Measurements from ENCODE around the gene CADPS2. TPM values are rescaled to one million over a fixed set of nuclear protein-coding genes. Genes with fewer than 3 reads are reported as not detected.

The CADPS2 gene
- total and polyA plus RNA-seq, 2 of the 4 experiments (the other 2 are of a cell fraction) = 0.10 to 0.54 TPM

DNA sequence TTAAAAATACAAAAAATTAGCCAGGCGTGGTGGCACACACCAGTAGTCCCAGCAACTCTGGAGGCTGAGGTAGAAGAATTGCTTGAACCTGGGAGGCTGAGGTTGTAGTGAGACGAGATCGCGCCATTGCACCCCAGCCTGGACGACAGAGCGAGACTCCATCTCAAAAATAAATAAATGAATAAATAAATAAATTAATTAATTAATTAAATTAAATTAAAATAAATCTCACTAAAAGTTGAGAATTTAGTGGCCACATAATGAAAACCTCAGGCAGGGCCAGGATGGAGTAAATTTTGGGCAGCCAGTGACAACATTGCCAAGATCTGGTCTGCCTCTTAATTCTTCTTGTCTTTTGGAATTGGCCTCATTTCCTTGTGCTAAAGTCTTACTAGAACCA, 394.3 kb downstream of the CADPS2 start:
- Histone ChIP-seq H3K4me3 (ENCODE audit: insufficient read depth, low read depth, low read length) (no peak overlapping the region), H3K14ac (replicated peaks; ENCODE audit: low read depth, low read length) (no peak overlapping the region), H3K4ac (ENCODE audit: low read depth, low read length) (no peak overlapping the region), H3K23ac (ENCODE audit: low read depth, low read length) (no peak overlapping the region), H3K36me3 (ENCODE audit: control insufficient read depth, insufficient read depth, low read length) (no peaks in the 10 kb centered on the region), H4K91ac (ENCODE audit: insufficient read depth, low read depth, low read length) (no peak overlapping the region), H2AK9ac (replicated peaks; ENCODE audit: low read depth, low read length, poor library complexity) (no peak overlapping the region), H2BK120ac (ENCODE audit: low read depth, low read length) (no peak overlapping the region), H2AFZ (replicated peaks; ENCODE audit: low read length, poor library complexity) (no peak overlapping the region), H2BK5ac (ENCODE audit: low read depth, low read length, poor library complexity, severe bottlenecking) (no peak overlapping the region), H3K27me3 (ENCODE audit: control insufficient read depth, insufficient read depth, low read length) (no peaks in the 10 kb centered on the region), H3K4me1 (ENCODE audit: control insufficient read depth, insufficient read depth, low read length) (no peaks in the 10 kb centered on the region), H3K4me2 (ENCODE audit: low read depth, low read length) (no peak overlapping the region), H3K79me1 (ENCODE audit: low read depth in 1 of 2, low read length in 2 of 2) (no peaks in the 10 kb centered on the region), H4K5ac (ENCODE audit: low read depth, low read length) (no peak overlapping the region), H3K18ac (ENCODE audit: low read depth, low read length) (no peak overlapping the region), H3K27ac (ENCODE audit: insufficient read depth, low read length) (no peak overlapping the region), H2AK5ac (ENCODE audit: low read depth, low read length) (no peak overlapping the region), H2BK15ac (ENCODE audit: low read depth, low read length) (no peak overlapping the region), H3K56ac (ENCODE audit: extremely low read depth, insufficient read depth, low read length) (no peak overlapping the region), H3K9ac (ENCODE audit: low read depth, low read length) (no peak overlapping the region), H2BK20ac (ENCODE audit: low read depth, low read length) (no peak overlapping the region), H4K20me1 (ENCODE audit: insufficient read depth, low read length) (no peaks in the 10 kb centered on the region), H4K8ac (ENCODE audit: low read depth in 2 of 2, low read length in 2 of 2) (no peak overlapping the region), H3K9me3 (ENCODE audit: control insufficient read depth, insufficient read depth, low read length) (no peaks in the 10 kb centered on the region), H3K9me1 (ENCODE audit: insufficient read depth, low read length) (no peaks in the 10 kb centered on the region)
- BruUV-seq (replicated peaks) = no TSS peak
- POLR2A ChIA-PET (ENCODE audit: unreplicated experiment) = no interaction called here
- TF ChIP-seq CHD1 (IDR thresholded peaks at IDR 0.05; ENCODE audit: low read depth, low read length) = no peak
- TF ChIP-seq BHLHE40 (IDR thresholded peaks at IDR 0.05; ENCODE audit: low read depth, low read length) = no peak
- TF ChIP-seq MXI1 (IDR thresholded peaks at IDR 0.05; ENCODE audit: borderline replicate concordance, low read depth, low read length) = no peak
- TF ChIP-seq NFE2L2 (IDR thresholded peaks at IDR 0.05; ENCODE audit: low read depth, low read length) = no peak
- TF ChIP-seq, protein P1, sequence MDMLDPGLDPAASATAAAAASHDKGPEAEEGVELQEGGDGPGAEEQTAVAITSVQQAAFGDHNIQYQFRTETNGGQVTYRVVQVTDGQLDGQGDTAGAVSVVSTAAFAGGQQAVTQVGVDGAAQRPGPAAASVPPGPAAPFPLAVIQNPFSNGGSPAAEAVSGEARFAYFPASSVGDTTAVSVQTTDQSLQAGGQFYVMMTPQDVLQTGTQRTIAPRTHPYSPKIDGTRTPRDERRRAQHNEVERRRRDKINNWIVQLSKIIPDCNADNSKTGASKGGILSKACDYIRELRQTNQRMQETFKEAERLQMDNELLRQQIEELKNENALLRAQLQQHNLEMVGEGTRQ (IDR thresholded peaks at IDR 0.05; ENCODE audit: low read depth, low read length) = no peak
- TF ChIP-seq POLR2A (IDR thresholded peaks at IDR 0.05; ENCODE audit: low read depth, low read length) = no peak
- no peak for TF ChIP-seq MAFK (IDR thresholded peaks at IDR 0.05; ENCODE audit: low read depth, low read length)
- no peak for TF ChIP-seq FOS (IDR thresholded peaks at IDR 0.05; ENCODE audit: low read depth, low read length)
- no peak for TF ChIP-seq SMC3 (IDR thresholded peaks at IDR 0.05; ENCODE audit: low read depth, low read length)
- ATAC-seq (ENCODE audit: low read depth) = no peak
- intact Hi-C loops (cut with micrococcal nuclease) = no loop called here
- dilution Hi-C loops (cut with HindIII; ENCODE audit: low sequenced_read_pairs, unreplicated experiment) = no loop called here
- CTCF ChIA-PET = no interaction called here
- no peak for DNase-seq
- WGBS, 2 experiments (ENCODE audit: extremely low coverage in 2 of 2, insufficient read length in 1 of 2) = no CpG with 5 or more reads among the region's 6 CpGs
- in situ Hi-C loops (cut with MboI; ENCODE audit: low sequenced_read_pairs) = no loop called here
